Caco-2 (cell line): Measurements from ENCODE around the gene SLC25A42. TPM values are rescaled to one million over a fixed set of nuclear protein-coding genes. Genes with fewer than 3 reads are reported as not detected.

Experiments used
- BruUV-seq: library from RNA; stranded (reverse); fragments of 400-500 nt; replicated peaks from 2 replicates; lab custom pipeline; 2021; lab: Mats Ljungman, UMichigan
- CTCF ChIA-PET: fragments of 300-600 bp; sonication (Branson Sonifier 250); formaldehyde crosslinking; loops from one replicate; lab custom pipeline; 2022; ENCODE audit warnings: antibody characterized with exemption; lab: Charles Lee
- POLR2A ChIA-PET: fragments of 300-600 bp; sonication (Branson Sonifier 250); formaldehyde crosslinking; loops from one replicate; lab custom pipeline; 2022; ENCODE audit warnings: antibody characterized with exemption; lab: Charles Lee
- DNase-seq, 2 experiments: peaks; one replicate each; pipeline versions ENCODE4 v3.0.0 to v3.0.0-alpha.2; 2020 to 2022
- H3K27me3 ChIP-seq: replicated peaks from 2 replicates; pipeline ENCODE4 v1.6.0; 2011; ENCODE audit warnings: low read length; ENCODE audit not compliant: control insufficient read depth, insufficient read depth
- H3K36me3 ChIP-seq: 2 replicates; pipeline ENCODE4 v1.5.1; 2011; ENCODE audit warnings: low read length; ENCODE audit not compliant: control insufficient read depth, insufficient read depth
- H3K4me1 ChIP-seq: fragments of 250-450 bp; sonication (Bioruptor Pico); 2 replicates; pipeline ENCODE4 v1.5.1; 2020; ENCODE audit warnings: mild to moderate bottlenecking
- H3K4me3 ChIP-seq: 2 replicates; pipeline ENCODE4 v1.5.1; 2011; ENCODE audit warnings: low read depth, mild to moderate bottlenecking, control low read depth, low read length
- H3K9me3 ChIP-seq: fragments of 250-450 bp; sonication (Bioruptor Pico); 2 replicates; pipeline ENCODE4 v1.5.1; 2020; ENCODE audit warnings: mild to moderate bottlenecking, moderate library complexity
- H3K27ac Mint-ChIP-seq: one replicate; pipeline ENCODE4 v1.8.0; 2022; ENCODE audit warnings: mixed read lengths; ENCODE audit not compliant: unreplicated experiment
- H3K27me3 Mint-ChIP-seq: one replicate; pipeline ENCODE4 v1.8.0; 2022; ENCODE audit warnings: mixed read lengths; ENCODE audit not compliant: insufficient read depth, unreplicated experiment
- H3K36me3 Mint-ChIP-seq: one replicate; pipeline ENCODE4 v1.8.0; 2022; ENCODE audit warnings: mild to moderate bottlenecking, mixed read lengths; ENCODE audit not compliant: insufficient read depth, unreplicated experiment
- H3K4me1 Mint-ChIP-seq: one replicate; pipeline ENCODE4 v1.8.0; 2022; ENCODE audit warnings: low read depth, mixed read lengths; ENCODE audit not compliant: unreplicated experiment
- H3K4me3 Mint-ChIP-seq: one replicate; pipeline ENCODE4 v1.8.0; 2022; ENCODE audit warnings: mild to moderate bottlenecking, moderate library complexity, mixed read lengths; ENCODE audit not compliant: unreplicated experiment
- H3K9me3 Mint-ChIP-seq: one replicate; pipeline ENCODE4 v1.8.0; 2022; ENCODE audit warnings: mixed read lengths; ENCODE audit not compliant: unreplicated experiment
- intact Hi-C: fragments of 100-400 bp; cut with micrococcal nuclease; formaldehyde crosslinking; loops from one replicate; pipeline ENCODE4 v1.10.0; 2022; ENCODE audit not compliant: unreplicated experiment
- total RNA-seq: library from RNA; stranded (reverse); gene quantifications from 2 replicates; pipeline ENCODE4 v1.2.3, GENCODE V29; 2022
- TF ChIP-seq, protein P1 (sequence below), 2 experiments: fragments of 200-600 bp in 1 of 2; IDR thresholded peaks; 1 replicate in 1 of 2; 2 replicates in 1 of 2; pipeline versions ENCODE4 v1.5.1 to v1.8.0; 2011 to 2022; ENCODE audit warnings: antibody characterized with exemption in 1 of 2, control low read depth in 1 of 2, inconsistent platforms in 1 of 2, low read depth in 1 of 2, low read length in 1 of 2, mild to moderate bottlenecking in 1 of 2, moderate library complexity in 1 of 2; ENCODE audit not compliant: insufficient read depth in 1 of 2, severe bottlenecking in 1 of 2, unreplicated experiment in 1 of 2

Gene SLC25A42
- total RNA-seq, 1 experiment from 2014 or later, result 4.5 TPM

- H3K9me3 ChIP-seq, result no peaks in the 10 kb centered on the region
- Mint-ChIP-seq H3K9me3 (no peaks in the 10 kb centered on the region), H3K4me3 (no peak overlapping the region), H3K4me1 (no peaks in the 10 kb centered on the region), H3K27ac (no peak overlapping the region), H3K36me3 (peaks cover 63% of the 10 kb centered on the region), H3K27me3 (no peaks in the 10 kb centered on the region)
- POLR2A ChIA-PET, result no interaction called here
- BruUV-seq, result no TSS peak
- peaks cover 2% of the 10 kb centered on the region for H3K36me3 ChIP-seq
- CTCF ChIA-PET, result no interaction called here
- TF ChIP-seq, protein P1, sequence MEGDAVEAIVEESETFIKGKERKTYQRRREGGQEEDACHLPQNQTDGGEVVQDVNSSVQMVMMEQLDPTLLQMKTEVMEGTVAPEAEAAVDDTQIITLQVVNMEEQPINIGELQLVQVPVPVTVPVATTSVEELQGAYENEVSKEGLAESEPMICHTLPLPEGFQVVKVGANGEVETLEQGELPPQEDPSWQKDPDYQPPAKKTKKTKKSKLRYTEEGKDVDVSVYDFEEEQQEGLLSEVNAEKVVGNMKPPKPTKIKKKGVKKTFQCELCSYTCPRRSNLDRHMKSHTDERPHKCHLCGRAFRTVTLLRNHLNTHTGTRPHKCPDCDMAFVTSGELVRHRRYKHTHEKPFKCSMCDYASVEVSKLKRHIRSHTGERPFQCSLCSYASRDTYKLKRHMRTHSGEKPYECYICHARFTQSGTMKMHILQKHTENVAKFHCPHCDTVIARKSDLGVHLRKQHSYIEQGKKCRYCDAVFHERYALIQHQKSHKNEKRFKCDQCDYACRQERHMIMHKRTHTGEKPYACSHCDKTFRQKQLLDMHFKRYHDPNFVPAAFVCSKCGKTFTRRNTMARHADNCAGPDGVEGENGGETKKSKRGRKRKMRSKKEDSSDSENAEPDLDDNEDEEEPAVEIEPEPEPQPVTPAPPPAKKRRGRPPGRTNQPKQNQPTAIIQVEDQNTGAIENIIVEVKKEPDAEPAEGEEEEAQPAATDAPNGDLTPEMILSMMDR (IDR thresholded peaks at IDR 0.05; ENCODE audit: insufficient read depth in 1 of 2, low read depth in 1 of 2, low read length in 1 of 2, severe bottlenecking in 1 of 2, unreplicated experiment in 1 of 2), result no peak
- H3K27me3 ChIP-seq, result no peaks in the 10 kb centered on the region
- intact Hi-C loops, result no loop called here
- H3K4me1 ChIP-seq, result no peaks in the 10 kb centered on the region
- no peak overlapping the region for H3K4me3 ChIP-seq
- DNase-seq, result no peak
Measured at GRCh38 chr19:19028526-19028925, 35.3 kb upstream of the SLC25A42 start.

GRCh38 chr19:19031891-19032290 is 31.9 kb upstream of the SLC25A42 start:
- intact Hi-C loops, result no loop called here
- POLR2A ChIA-PET, result no interaction called here
- H3K4me3 ChIP-seq, result no peak overlapping the region
- no peaks in the 10 kb centered on the region for H3K27me3 ChIP-seq
- no peaks in the 10 kb centered on the region for H3K9me3 Mint-ChIP-seq
- no peaks in the 10 kb centered on the region for H3K27me3 Mint-ChIP-seq
- H3K4me1 Mint-ChIP-seq, result no peaks in the 10 kb centered on the region
- no peak for DNase-seq
- no TSS peak for BruUV-seq
- TF ChIP-seq, protein P1 (IDR thresholded peaks at IDR 0.05; ENCODE audit: insufficient read depth in 1 of 2, low read depth in 1 of 2, low read length in 1 of 2, severe bottlenecking in 1 of 2, unreplicated experiment in 1 of 2), result no peak
- 0 out of 2 replicates have a peak, but pooled peaks cover 5% of the 10 kb centered on the region for H3K9me3 ChIP-seq
- H3K4me3 Mint-ChIP-seq, result peak overlapping the region; percentile 96
- peaks cover 55% of the 10 kb centered on the region for H3K36me3 Mint-ChIP-seq
- H3K27ac Mint-ChIP-seq, result peak overlapping the region; percentile 78
- CTCF ChIA-PET, result no interaction called here
- H3K4me1 ChIP-seq, result no peaks in the 10 kb centered on the region; the same call in 1 of the 2 replicates
- H3K36me3 ChIP-seq, result no peaks in the 10 kb centered on the region

DNA sequence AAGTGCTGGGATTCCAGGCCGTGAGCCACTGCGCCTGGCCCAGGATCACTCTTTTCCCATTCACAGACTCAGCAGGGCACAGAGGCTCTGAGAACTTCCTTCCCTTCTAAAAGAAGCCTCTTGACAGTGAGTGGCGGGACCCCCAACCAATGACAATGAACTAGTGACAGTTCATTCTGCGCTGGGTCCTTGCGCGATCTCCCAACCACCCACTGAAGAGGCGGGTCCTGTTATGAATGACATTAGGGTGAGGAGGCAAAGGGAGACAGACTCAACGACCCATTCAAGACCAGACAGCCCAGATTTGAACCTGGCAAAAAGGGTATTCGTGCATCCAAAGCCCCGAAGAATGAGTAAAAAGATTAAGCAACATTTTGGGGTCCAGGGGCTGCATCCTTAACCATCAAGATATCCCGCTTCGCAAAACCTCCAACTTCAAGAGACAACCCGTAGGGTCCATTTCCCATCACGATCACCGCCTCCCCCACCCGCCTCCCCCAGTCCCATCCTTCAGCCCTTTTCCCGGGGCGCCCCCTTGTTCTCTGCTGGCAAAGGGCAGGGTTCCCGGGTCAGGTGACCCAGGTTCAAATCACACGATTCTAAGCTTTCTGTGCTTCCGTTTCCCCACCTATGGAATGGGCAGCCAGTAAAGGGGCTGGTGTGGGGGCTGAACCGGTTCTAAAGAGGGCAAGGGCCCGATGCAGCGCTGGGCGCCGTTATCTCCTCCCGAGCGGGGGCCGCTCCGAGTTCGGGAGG is 31.2 kb upstream of the SLC25A42 start:
- Mint-ChIP-seq H3K9me3 (no peaks in the 10 kb centered on the region), H3K27me3 (no peaks in the 10 kb centered on the region), H3K4me1 (no peaks in the 10 kb centered on the region), H3K36me3 (peaks cover 49% of the 10 kb centered on the region), H3K4me3 (peak overlapping the region; percentile 96), H3K27ac (peak overlapping the region; percentile 78)
- no peaks in the 10 kb centered on the region for H3K36me3 ChIP-seq
- CTCF ChIA-PET, result no interaction called here
- H3K27me3 ChIP-seq, result no peaks in the 10 kb centered on the region
- H3K9me3 ChIP-seq, result peaks cover 7% of the 10 kb centered on the region; the same call in 1 of the 2 replicates
- intact Hi-C loops, result no loop called here
- no peaks in the 10 kb centered on the region; the same call in 1 of the 2 replicates for H3K4me1 ChIP-seq
- TSS peak; percentile 56 for BruUV-seq
- H3K4me3 ChIP-seq, result peak overlapping the region; percentile 77
- POLR2A ChIA-PET, result no interaction called here
- DNase-seq, result peak; percentile 77 to 90
- TF ChIP-seq, protein P1 (IDR thresholded peaks at IDR 0.05; ENCODE audit: insufficient read depth in 1 of 2, low read depth in 1 of 2, low read length in 1 of 2, severe bottlenecking in 1 of 2, unreplicated experiment in 1 of 2), result no peak
